OCI-LY7 (cell line): ENCODE results near the gene NPBWR2.

Experiments used
- CTCF ChIP-seq: fragments of 200-600 bp; sonication (generic); conservative IDR thresholded peaks from 2 replicates; pipeline ENCODE4 v1.5.1; 2014; ENCODE audit warnings: mild to moderate bottlenecking, antibody characterized with exemption, low read length, moderate library complexity, mixed read lengths
- EZH2phosphoT487 ChIP-seq: fragments of 200-600 bp; sonication (generic); IDR thresholded peaks from 2 replicates; pipeline ENCODE4 v1.6.1; 2018; ENCODE audit warnings: low read depth, borderline replicate concordance, mild to moderate bottlenecking, mixed run types, antibody characterized with exemption, low read length, moderate library complexity, mixed read lengths

GRCh38 chr20:64077094-64077493 lies 30.3 kb downstream of the NPBWR2 start:
- TF ChIP-seq CTCF (no peak), EZH2phosphoT487 (no peak)
